Loucy (cell line): ENCODE results near the gene CFAP298.

ENCODE experiments used
- H2AFZ ChIP-seq: fragments of 200-600 bp; sonication (generic); 2 replicates; pipeline ENCODE4 v1.6.0; 2016; ENCODE audit warnings: antibody characterized with exemption, mild to moderate bottlenecking, low read length, moderate library complexity
- H3F3A ChIP-seq: fragments of 200-600 bp; 2 replicates; pipeline ENCODE4 v1.6.0; 2016; ENCODE audit warnings: antibody characterized with exemption, low read depth, mild to moderate bottlenecking
- H3K27me3 ChIP-seq: fragments of 200-600 bp; sonication (generic); 2 replicates; pipeline ENCODE4 v1.6.1; 2014; ENCODE audit warnings: low read length, mild to moderate bottlenecking; ENCODE audit not compliant: insufficient read depth, poor library complexity, severe bottlenecking
- H3K36me3 ChIP-seq: fragments of 200-600 bp; sonication (generic); 2 replicates; pipeline ENCODE4 v1.6.1; 2016; ENCODE audit warnings: low read length; ENCODE audit not compliant: insufficient read depth
- H3K4me1 ChIP-seq: fragments of 200-600 bp; sonication (generic); 2 replicates; pipeline ENCODE4 v1.5.1; 2014; ENCODE audit warnings: low read length, mild to moderate bottlenecking; ENCODE audit not compliant: insufficient read depth, poor library complexity, severe bottlenecking
- H3K4me2 ChIP-seq: fragments of 200-600 bp; sonication (generic); 2 replicates; pipeline ENCODE4 v1.6.0; 2014; ENCODE audit warnings: antibody characterized with exemption, low read length, low read depth, mild to moderate bottlenecking; ENCODE audit not compliant: poor library complexity, severe bottlenecking
- H3K4me3 ChIP-seq: fragments of 200-600 bp; sonication (generic); 2 replicates; pipeline ENCODE4 v1.5.1; 2014; ENCODE audit warnings: low read length, mild to moderate bottlenecking, mixed read lengths; ENCODE audit not compliant: poor library complexity, severe bottlenecking
- H3K79me2 ChIP-seq: fragments of 200-600 bp; sonication (generic); 2 replicates; pipeline ENCODE4 v1.6.1; 2014; ENCODE audit warnings: low read length; ENCODE audit not compliant: insufficient read depth
- H3K9ac ChIP-seq: fragments of 200-600 bp; sonication (generic); 2 replicates; pipeline ENCODE4 v1.6.0; 2014; ENCODE audit warnings: mild to moderate bottlenecking, low read depth, low read length, moderate library complexity; ENCODE audit not compliant: poor library complexity, severe bottlenecking
- H3K9me2 ChIP-seq: fragments of 200-600 bp; sonication (generic); replicated peaks from 2 replicates; pipeline ENCODE4 v1.6.1; 2016; ENCODE audit warnings: low read depth, low read length, mixed read lengths
- H3K9me3 ChIP-seq: fragments of 200-600 bp; sonication (generic); 2 replicates; pipeline ENCODE4 v1.6.1; 2014; ENCODE audit warnings: mild to moderate bottlenecking, antibody characterized with exemption, low read length, low read depth; ENCODE audit not compliant: insufficient read depth
- H4K20me1 ChIP-seq: fragments of 200-600 bp; sonication (generic); 2 replicates; pipeline ENCODE4 v1.6.0; 2014; ENCODE audit warnings: antibody characterized with exemption, low read length, mild to moderate bottlenecking; ENCODE audit not compliant: insufficient read depth, poor library complexity, severe bottlenecking
- CTCF ChIP-seq: fragments of 200-600 bp; sonication (generic); conservative IDR thresholded peaks from 2 replicates; pipeline ENCODE4 v1.5.1; 2014; ENCODE audit warnings: mild to moderate bottlenecking, antibody characterized with exemption, low read length
- EZH2phosphoT487 ChIP-seq: fragments of 200-600 bp; IDR thresholded peaks from 2 replicates; pipeline ENCODE4 v1.6.1; 2018; ENCODE audit warnings: antibody characterized with exemption, mild to moderate bottlenecking, moderate library complexity, borderline replicate concordance

The CFAP298 gene

GRCh38 chr21:32584472-32584871 is 27.7 kb downstream of the CFAP298 start:
- Histone ChIP-seq H2AFZ (no peak overlapping the region), H3K4me3 (no peak overlapping the region), H3K36me3 (no peaks in the 10 kb centered on the region), H3F3A (no peaks in the 10 kb centered on the region), H3K4me1 (no peaks in the 10 kb centered on the region), H3K9me3 (no peaks in the 10 kb centered on the region), H4K20me1 (no peaks in the 10 kb centered on the region), H3K27me3 (no peaks in the 10 kb centered on the region), H3K9ac (no peak overlapping the region), H3K9me2 (no peaks in the 10 kb centered on the region), H3K79me2 (no peaks in the 10 kb centered on the region), H3K4me2 (no peak overlapping the region)
- TF ChIP-seq EZH2phosphoT487: no peak
- no peak for TF ChIP-seq CTCF

- no peak for TF ChIP-seq CTCF
- TF ChIP-seq EZH2phosphoT487: no peak
- Histone ChIP-seq H3K79me2 (no peaks in the 10 kb centered on the region), H3K27me3 (no peaks in the 10 kb centered on the region), H3K9me2 (no peaks in the 10 kb centered on the region), H3K4me3 (no peak overlapping the region), H4K20me1 (no peaks in the 10 kb centered on the region), H3K4me2 (no peak overlapping the region), H3K4me1 (no peaks in the 10 kb centered on the region), H3K9me3 (no peaks in the 10 kb centered on the region), H2AFZ (no peak overlapping the region), H3F3A (no peaks in the 10 kb centered on the region), H3K36me3 (no peaks in the 10 kb centered on the region), H3K9ac (no peak overlapping the region)
These were observed 30.4 kb downstream of the CFAP298 start for GRCh38 chr21:32581732-32582131.

GRCh38 chr21:32580949-32581348 is 31.2 kb downstream of the CFAP298 start:
- Histone ChIP-seq H2AFZ (no peak overlapping the region), H3K9me2 (no peaks in the 10 kb centered on the region), H3K9ac (no peak overlapping the region), H3K9me3 (no peaks in the 10 kb centered on the region), H3F3A (no peaks in the 10 kb centered on the region), H3K4me3 (no peak overlapping the region), H3K27me3 (no peaks in the 10 kb centered on the region), H4K20me1 (no peaks in the 10 kb centered on the region), H3K4me2 (no peak overlapping the region), H3K79me2 (no peaks in the 10 kb centered on the region), H3K36me3 (no peaks in the 10 kb centered on the region), H3K4me1 (no peaks in the 10 kb centered on the region)
- TF ChIP-seq EZH2phosphoT487 (no peak), CTCF (no peak)
